Neutrophil (primary cell): ENCODE measurements around the gene B3GNT3.

Source experiments
- H3K27ac ChIP-seq: fragments of 200-600 bp; sonication (generic); 2 replicates; pipeline ENCODE4 v1.5.1; 2016; ENCODE audit warnings: mild to moderate bottlenecking, moderate library complexity
- H3K27me3 ChIP-seq: fragments of 200-600 bp; sonication (generic); 2 replicates; pipeline ENCODE4 v1.6.0; 2016; ENCODE audit warnings: mild to moderate bottlenecking
- H3K36me3 ChIP-seq: fragments of 200-600 bp; sonication (generic); 2 replicates; pipeline ENCODE4 v1.5.1; 2017
- H3K4me1 ChIP-seq, 2 experiments: fragments of 200-600 bp in 1 of 2; sonication (generic) in 1 of 2; 1 replicate in 1 of 2; 2 replicates in 1 of 2; pipeline versions ENCODE4 v1.5.1 to v1.6.1; 2013 to 2016; ENCODE audit warnings: low read depth in 1 of 2, low read length in 1 of 2, mild to moderate bottlenecking in 1 of 2, moderate library complexity in 1 of 2; ENCODE audit not compliant: control insufficient read depth in 1 of 2, insufficient read depth in 1 of 2
- H3K4me3 ChIP-seq, 2 experiments: fragments of 200-600 bp in 1 of 2; sonication (generic) in 1 of 2; 1 replicate in 1 of 2; 2 replicates in 1 of 2; pipeline ENCODE4 v1.5.1; 2013 to 2016; ENCODE audit warnings: low read depth in 1 of 2, low read length in 1 of 2, mild to moderate bottlenecking in 1 of 2, moderate library complexity in 1 of 2
- H3K9me3 ChIP-seq: fragments of 200-600 bp; sonication (generic); 2 replicates; pipeline ENCODE4 v1.5.1; 2016
- TF ChIP-seq, protein P1 (sequence below): fragments of 200-600 bp; sonication (generic); IDR thresholded peaks from 2 replicates; pipeline ENCODE4 v1.5.1; 2016; ENCODE audit warnings: antibody characterized with exemption

B3GNT3 gene

DNA sequence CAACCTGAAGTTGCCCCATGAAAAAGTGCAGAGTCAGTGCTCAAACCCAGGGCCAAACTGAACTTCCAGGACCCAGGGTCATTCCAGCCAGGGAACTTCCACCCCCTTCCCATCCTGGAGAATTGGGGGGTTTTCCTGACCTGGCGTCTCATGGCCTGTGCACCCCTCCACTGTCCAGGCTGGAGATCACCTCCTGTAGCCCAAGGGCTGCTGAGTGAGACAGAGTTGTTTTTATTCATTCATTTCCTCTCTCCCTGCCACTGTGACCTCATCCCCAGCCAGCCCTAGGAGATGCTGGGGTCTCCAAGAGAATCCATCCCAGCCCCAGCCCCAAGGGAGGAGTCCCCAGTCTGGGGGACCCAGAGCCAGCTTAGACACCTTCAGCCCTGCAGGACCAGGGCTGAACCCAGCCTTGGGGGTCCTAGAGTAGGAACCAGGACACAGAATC lies 39.5 kb upstream of the B3GNT3 start:
- no peaks in the 10 kb centered on the region for H3K27me3 ChIP-seq
- TF ChIP-seq, protein P1, sequence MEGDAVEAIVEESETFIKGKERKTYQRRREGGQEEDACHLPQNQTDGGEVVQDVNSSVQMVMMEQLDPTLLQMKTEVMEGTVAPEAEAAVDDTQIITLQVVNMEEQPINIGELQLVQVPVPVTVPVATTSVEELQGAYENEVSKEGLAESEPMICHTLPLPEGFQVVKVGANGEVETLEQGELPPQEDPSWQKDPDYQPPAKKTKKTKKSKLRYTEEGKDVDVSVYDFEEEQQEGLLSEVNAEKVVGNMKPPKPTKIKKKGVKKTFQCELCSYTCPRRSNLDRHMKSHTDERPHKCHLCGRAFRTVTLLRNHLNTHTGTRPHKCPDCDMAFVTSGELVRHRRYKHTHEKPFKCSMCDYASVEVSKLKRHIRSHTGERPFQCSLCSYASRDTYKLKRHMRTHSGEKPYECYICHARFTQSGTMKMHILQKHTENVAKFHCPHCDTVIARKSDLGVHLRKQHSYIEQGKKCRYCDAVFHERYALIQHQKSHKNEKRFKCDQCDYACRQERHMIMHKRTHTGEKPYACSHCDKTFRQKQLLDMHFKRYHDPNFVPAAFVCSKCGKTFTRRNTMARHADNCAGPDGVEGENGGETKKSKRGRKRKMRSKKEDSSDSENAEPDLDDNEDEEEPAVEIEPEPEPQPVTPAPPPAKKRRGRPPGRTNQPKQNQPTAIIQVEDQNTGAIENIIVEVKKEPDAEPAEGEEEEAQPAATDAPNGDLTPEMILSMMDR, result no peak
- no peak overlapping the region for H3K4me3 ChIP-seq
- peaks cover 55% of the 10 kb centered on the region for H3K36me3 ChIP-seq
- peaks cover 31 to 37% of the 10 kb centered on the region in 2 experiments for H3K4me1 ChIP-seq
- no peaks in the 10 kb centered on the region for H3K9me3 ChIP-seq
- peak overlapping the region; percentile 54 for H3K27ac ChIP-seq

DNA sequence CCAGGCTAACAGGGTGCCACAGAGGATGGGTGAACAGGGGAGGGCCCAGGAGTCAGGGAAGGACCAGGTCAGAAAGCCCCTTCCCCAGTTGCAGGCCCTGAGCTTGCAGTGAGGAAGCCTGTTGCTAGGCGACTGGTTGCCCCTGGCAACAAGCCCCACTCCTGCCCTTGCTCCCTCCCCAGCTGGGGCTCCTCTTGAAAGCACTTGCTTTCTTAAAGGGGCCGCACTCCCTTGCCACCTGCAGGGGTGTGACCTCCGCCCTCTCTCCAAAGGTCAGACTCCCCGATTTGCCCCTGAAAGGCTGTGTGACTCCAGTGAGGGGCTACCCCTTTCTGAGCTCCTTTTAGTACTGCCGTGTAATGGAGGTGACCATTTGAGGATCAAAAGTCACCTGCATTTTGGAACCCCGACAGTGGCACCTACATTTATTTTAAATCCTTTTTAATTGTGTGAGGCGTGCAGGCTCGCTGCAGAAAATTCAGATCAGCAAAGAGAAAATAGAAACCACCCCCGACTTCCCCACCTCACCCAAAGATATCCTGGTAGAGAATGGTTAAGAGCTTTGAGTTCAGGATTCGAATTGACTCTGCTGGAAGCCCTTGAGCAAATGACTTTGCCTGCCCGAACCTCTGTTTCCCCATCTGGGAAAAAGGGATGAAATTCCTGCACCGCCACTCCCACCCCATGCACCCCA lies 38.8 kb upstream of the B3GNT3 start:
- Histone ChIP-seq H3K36me3 (peaks cover 61% of the 10 kb centered on the region), H3K4me1 (peaks cover 24 to 31% of the 10 kb centered on the region in 2 experiments), H3K4me3 (no peak overlapping the region), H3K27ac (peak overlapping the region; percentile 10), H3K9me3 (no peaks in the 10 kb centered on the region), H3K27me3 (no peaks in the 10 kb centered on the region)
- TF ChIP-seq, protein P1, result no peak

DNA sequence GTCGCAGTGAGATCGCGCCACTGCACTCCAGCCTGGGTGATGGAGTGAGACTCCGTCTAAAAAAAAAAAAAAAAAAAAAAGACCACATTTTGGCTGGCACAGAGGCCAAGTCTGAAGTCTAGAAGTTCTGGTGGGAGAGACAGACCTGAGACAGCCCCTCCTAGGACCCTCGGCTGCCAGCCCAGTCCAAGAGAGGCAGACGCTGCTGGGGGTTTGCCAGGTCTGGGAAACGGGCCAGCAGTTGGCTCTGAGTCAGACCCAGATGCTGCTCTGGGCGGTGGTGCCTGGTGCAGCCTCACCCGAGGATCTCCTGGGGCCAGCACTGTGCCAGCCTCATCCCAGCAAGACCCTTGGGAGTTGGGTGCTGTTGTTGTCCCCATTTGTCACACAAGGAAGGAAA lies 37.8 kb upstream of the B3GNT3 start:
- Histone ChIP-seq H3K9me3 (no peaks in the 10 kb centered on the region), H3K4me1 (peaks cover 14 to 21% of the 10 kb centered on the region in 2 experiments), H3K36me3 (peaks cover 67% of the 10 kb centered on the region), H3K27me3 (no peaks in the 10 kb centered on the region), H3K4me3 (no peak overlapping the region), H3K27ac (no peak overlapping the region)
- TF ChIP-seq, protein P1, result no peak

DNA sequence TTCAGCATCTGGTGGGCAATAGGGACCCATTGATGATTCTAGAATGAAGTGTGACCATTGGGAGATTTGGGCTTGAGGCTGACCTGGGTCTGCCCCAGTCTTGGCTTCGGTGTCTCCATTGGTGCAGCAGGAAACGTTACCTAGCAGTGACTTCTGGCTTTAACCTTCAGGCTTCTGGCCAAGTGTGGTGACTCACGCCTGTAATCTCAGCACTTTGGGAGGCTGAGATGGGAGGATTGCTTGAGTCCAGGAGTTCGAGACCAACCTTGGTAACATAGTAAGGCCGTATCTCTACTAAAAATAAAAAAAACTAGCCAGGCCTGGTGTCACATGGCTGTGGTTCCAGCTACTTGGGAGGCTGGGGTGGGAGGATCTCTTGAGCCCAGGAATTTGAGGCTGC lies 36.4 kb upstream of the B3GNT3 start:
- TF ChIP-seq, protein P1, result no peak
- peaks cover 73% of the 10 kb centered on the region for H3K36me3 ChIP-seq

DNA sequence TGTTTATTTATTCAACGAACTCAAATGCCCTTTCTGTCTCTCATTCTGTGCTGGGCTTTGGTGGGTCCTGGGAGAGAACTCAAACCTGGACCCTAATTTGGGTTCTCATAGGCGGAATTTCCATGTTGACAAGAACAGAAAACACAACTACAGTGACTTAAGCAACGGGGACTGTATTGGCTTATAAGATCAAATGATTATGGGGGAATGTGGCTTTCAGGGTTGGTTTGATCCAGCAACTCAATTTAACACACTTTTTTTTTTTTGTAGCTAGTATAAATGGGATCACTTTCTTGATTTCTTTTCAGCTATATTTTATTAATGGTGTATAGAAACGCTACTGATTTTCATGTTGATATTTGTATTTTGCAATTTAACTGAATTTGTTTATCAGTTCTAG lies 33.8 kb upstream of the B3GNT3 start:
- Histone ChIP-seq H3K27ac (peak overlapping the region; percentile 19), H3K9me3 (no peaks in the 10 kb centered on the region), H3K27me3 (no peaks in the 10 kb centered on the region), H3K36me3 (peaks cover 60% of the 10 kb centered on the region), H3K4me3 (no peak overlapping the region), H3K4me1 (peaks cover 29 to 31% of the 10 kb centered on the region in 2 experiments)
- TF ChIP-seq, protein P1, result no peak

More for the DNA sequence above, 36.4 kb upstream of the B3GNT3 start:
- no peak overlapping the region for H3K4me3 ChIP-seq
- H3K4me1 ChIP-seq, result peaks cover 10 to 14% of the 10 kb centered on the region in 2 experiments
- no peak overlapping the region for H3K27ac ChIP-seq
- H3K9me3 ChIP-seq, result no peaks in the 10 kb centered on the region
- H3K27me3 ChIP-seq, result no peaks in the 10 kb centered on the region
